Gastroesophageal sphincter (tissue), 3 donors: Measurements from ENCODE around the gene TTC6.

ENCODE experiments used
- POLR2A ChIP-seq, 2 donors: fragments of 450-650 bp; IDR thresholded peaks; one replicate each; pipeline ENCODE4 v1.6.1; 2017; ENCODE audit warnings: antibody characterized with exemption in 2 of 2, mild to moderate bottlenecking in 2 of 2, moderate library complexity in 1 of 2
- TF ChIP-seq, protein P1 (sequence below), 4 experiments: fragments of 200-600 bp in 2 of 4; fragments of 450-650 bp in 2 of 4; sonication (generic) in 1 of 4; IDR thresholded peaks; one replicate each; pipeline ENCODE4 v1.5.1; 2017 to 2019; ENCODE audit warnings: antibody characterized with exemption in 4 of 4, mild to moderate bottlenecking in 2 of 4, moderate library complexity in 2 of 4

DNA sequence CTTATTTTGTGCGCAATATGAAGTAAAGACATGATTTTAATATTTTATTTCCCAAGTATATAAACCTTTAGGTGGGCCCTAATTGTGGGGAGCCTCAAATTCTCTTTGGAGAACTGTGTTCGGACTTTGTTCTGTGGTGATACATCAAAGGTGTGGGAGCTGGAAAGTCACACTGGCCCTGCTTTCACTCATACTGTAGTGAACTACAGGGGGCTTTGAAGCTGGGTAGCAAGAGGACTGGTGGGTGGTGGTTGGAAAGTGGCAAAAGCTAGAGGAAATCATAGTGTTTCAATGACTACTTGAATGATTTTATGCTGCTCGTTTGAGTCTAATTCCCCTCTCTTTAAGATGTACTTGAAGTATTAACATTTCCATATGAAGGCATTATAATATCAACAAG lies 13.2 kb downstream of the TTC6 start:
- TF ChIP-seq, protein P1, sequence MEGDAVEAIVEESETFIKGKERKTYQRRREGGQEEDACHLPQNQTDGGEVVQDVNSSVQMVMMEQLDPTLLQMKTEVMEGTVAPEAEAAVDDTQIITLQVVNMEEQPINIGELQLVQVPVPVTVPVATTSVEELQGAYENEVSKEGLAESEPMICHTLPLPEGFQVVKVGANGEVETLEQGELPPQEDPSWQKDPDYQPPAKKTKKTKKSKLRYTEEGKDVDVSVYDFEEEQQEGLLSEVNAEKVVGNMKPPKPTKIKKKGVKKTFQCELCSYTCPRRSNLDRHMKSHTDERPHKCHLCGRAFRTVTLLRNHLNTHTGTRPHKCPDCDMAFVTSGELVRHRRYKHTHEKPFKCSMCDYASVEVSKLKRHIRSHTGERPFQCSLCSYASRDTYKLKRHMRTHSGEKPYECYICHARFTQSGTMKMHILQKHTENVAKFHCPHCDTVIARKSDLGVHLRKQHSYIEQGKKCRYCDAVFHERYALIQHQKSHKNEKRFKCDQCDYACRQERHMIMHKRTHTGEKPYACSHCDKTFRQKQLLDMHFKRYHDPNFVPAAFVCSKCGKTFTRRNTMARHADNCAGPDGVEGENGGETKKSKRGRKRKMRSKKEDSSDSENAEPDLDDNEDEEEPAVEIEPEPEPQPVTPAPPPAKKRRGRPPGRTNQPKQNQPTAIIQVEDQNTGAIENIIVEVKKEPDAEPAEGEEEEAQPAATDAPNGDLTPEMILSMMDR (IDR thresholded peaks at IDR 0.05), result no peak
- no peak for TF ChIP-seq POLR2A (IDR thresholded peaks at IDR 0.05)
